Amygdala (tissue), 56 donors: Measurements from ENCODE around the gene RRP8.

ENCODE experiments used
- DNase-seq, 56 donors: peaks; one replicate each; lab custom pipeline; 2025; lab: John Stamatoyannopoulos, UW

RRP8 gene

GRCh38 chr11:6603287-6604080, at the start of gene RRP8, which contains the start of gene ILK:
RRP8 (minus strand) TSS chr11:6603616; CDS start chr11:6603502, 114 bp downstream.
ILK (plus strand) TSS chr11:6603774; CDS start chr11:6604272, 498 bp downstream.
- DNase-seq, result peak in 55 of 56 donors; percentile 38 to 92 (median 83)

- DNase-seq, result no peak
Measured at GRCh38 chr11:6653097-6653496, 49.7 kb upstream of the RRP8 start.

GRCh38 chr11:6652182-6652581, 48.8 kb upstream of the RRP8 start:
- DNase-seq, result no peak

DNA sequence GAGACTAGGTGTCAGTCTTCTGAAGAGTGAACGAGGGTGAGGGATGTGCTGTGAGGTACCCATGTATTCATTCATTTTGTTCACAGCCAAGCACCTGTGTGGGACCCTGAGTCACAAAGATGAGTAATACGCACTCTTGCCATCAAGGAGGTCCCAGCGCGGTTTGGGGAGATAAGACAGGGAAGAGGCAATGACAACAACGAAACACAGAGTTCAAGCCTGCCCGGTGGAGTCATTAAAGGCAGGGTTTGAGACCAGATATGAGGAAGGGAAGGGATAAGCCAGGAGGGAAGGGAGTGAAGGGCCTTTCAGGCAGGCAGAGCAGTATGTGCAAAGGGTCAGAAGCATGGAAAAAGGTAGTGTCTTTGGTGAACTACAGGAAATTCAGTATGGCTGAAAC, 47.6 kb upstream of the RRP8 start:
- DNase-seq, result no peak

- no peak for DNase-seq
Measured at GRCh38 chr11:6650104-6650503, 46.7 kb upstream of the RRP8 start.

DNA sequence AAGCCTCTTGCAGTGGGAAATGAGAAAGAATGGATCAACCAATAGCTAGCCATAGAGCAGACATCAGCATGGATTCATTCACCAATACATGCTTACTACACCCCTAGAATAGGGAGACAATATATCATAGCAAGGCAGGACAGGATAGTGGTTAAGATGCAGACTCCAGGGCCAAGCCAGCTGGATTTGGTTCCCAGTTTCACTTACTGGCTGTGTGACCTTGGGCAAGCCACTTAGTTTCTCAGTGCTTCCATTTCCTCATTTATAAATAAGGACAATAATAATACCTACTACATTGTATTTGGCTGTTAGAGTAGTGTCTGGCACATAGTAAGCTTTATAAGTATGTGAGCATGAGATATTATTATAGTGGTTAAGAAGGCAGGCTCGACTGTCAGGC, 45.1 kb upstream of the RRP8 start:
- no peak for DNase-seq

DNA sequence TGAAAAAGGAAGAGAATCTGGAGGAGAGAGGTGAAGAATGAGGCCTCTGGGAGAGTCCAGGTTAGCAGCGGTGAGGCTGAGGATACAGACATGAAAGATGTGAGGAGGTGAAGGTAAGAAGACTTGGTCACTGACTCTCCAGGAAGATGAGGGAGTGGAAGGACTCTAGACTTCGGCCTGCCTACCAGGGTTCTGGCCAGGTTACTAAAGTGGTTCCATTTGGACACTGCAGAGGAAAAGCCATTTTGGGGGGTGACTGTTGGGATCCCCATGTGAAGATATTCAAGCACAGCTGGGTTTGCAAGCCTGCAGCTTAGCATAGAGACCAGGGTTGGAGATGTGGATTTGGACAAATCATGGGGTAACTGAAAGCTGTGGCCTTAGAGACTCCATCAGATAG, 44.4 kb upstream of the RRP8 start:
- DNase-seq, result no peak

- peak in 2 of 56 donors; percentile 12 to 14 for DNase-seq
Measured at GRCh38 chr11:6646918-6647679, 43.7 kb upstream of the RRP8 start.

GRCh38 chr11:6646576-6646917, 43.1 kb upstream of the RRP8 start:
- no peak for DNase-seq

- no peak for DNase-seq
Measured at GRCh38 chr11:6646071-6646470, 42.7 kb upstream of the RRP8 start.

- no peak for DNase-seq
Measured at GRCh38 chr11:6642957-6643356, 39.5 kb upstream of the RRP8 start.

DNA sequence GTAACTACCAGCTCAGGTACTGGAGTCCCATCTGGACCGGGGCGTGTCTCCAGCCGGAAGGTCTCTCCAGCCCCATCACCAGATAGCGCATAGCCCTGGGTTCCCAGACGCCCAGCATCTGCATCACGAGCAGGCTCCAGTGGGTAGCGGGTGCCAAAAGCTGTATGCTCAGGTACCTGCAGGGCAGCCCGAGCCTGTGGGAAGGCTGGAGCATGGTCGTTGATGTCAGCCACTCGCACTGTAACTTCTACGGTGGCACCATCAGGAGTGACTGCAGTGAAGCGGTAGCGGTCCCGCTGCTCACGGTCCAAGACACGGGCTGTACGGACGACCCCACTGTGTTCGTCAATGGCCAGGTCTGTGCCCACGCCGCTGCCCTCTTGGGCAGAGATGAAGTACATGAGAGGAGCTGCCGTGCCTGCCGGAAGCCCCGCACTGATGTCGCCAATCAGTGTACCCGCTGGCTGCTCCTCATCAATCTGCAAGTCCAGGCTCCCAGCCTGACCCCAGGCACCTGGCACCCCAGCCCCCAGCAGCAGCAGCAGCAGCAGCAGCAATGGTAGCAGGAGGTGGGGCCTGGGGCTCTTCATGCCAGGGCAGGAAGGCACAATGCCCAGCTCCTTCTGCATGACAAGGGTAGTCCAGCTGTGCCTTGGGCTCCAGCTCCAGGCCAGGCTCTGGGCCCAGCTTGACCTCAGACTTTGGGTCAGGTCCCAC, 37.7 kb upstream of the RRP8 start:
- DNase-seq, result peak in 37 of 56 donors; percentile 13 to 80 (median 49)

DNA sequence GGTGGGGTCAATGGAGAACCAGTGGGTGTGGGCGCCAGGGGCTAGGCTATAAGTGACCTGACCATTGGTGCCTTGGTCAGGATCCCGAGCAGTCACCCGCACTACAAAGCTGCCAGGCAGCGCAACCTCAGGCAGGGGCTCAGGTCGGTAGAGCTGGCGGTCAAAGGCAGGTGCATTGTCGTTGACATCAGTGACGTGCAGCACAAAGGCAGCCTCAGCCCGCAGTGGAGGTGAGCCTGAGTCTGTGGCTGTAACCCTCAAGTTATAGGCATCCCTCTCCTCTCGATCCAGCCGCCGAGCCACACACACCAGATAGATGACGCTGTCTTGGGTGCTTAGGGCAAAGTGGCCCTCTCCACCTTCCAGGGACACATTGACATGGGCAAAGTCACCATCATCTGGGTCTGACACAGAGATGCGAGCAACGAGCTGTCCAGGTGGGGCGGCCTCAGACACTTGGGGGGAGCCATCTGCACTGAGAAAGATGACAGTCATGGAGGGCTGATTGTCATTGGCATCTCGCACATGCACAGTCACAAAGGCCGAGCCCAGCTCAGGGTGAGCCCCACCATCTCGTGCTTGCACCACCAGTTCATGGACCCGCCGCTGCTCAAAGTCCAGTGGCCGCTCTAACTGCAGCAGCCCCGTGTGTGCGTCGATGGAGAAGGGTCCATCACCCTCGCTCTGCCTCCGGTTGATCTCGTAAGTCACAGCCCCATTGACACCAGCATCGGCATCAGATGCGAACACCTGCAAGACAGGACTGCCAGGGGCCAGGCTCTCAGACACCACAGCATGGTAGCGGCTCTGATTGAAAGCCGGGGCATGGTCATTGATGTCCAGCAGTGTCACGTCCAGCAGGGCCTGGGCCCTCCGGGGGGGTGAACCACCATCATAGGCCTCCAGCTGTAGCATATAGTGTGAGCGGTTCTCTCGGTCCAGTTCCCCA, 36.9 kb upstream of the RRP8 start:
- DNase-seq, result no peak

GRCh38 chr11:6638429-6638828, 35.0 kb upstream of the RRP8 start:
- DNase-seq, result no peak

DNA sequence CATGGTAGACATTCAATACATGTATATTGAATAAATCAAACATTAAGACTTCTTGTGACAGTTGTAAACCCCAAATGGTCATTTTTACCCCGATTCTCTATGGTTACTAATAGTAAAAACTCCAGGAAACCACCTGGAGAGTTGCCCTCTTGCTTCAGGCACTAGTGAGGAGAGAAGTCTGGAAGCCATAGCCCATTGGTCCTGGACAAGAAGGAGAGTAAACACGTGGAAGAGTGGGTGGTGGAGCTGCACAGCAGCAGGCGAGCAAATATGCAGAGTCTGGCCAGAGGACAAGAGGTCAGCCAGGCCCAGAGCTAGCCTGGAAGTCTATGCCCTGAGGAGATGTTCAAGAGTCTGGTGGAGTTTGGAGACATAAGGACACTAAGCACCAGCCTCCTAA, 34.5 kb upstream of the RRP8 start:
- peak in 1 of 56 donors; percentile 19 for DNase-seq

- no peak for DNase-seq
Measured at GRCh38 chr11:6636480-6636879, 33.1 kb upstream of the RRP8 start.

- DNase-seq, result peak in 43 of 56 donors; percentile 8 to 84 (median 55)
Measured at GRCh38 chr11:6635082-6635932, 31.9 kb upstream of the RRP8 start.

- no peak for DNase-seq
Measured at GRCh38 chr11:6634534-6634933, 31.1 kb upstream of the RRP8 start.
